GM18502 (cell line): Measurements from ENCODE around the gene ACVR1.

Experiments
- ATAC-seq: cut with Tn5 transposase; IDR thresholded peaks from one replicate; pipeline ENCODE4 v1.9.1; 2021; ENCODE audit warnings: mild to moderate bottlenecking; ENCODE audit not compliant: unreplicated experiment, poor library complexity

Gene ACVR1

DNA sequence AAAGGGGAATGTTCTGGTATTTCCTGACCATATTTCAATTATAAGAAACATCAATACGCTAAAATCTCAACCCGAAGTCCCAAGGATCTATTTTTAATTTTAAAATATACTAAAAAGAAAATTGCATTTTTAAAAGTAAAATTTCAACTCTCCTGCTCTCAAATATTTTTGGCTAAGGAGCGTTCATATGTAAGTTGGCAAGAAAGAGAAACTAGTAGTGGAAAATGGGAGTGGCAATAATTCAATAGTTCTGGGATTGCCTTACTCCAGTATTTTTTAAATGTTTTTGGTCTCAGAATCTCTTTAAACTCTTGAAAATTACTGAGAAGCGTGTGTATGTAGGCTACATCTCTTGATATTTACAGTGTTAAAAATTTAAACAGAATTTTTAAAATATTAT, 72.7 kb downstream of the ACVR1 start:
- ATAC-seq = no peak

DNA sequence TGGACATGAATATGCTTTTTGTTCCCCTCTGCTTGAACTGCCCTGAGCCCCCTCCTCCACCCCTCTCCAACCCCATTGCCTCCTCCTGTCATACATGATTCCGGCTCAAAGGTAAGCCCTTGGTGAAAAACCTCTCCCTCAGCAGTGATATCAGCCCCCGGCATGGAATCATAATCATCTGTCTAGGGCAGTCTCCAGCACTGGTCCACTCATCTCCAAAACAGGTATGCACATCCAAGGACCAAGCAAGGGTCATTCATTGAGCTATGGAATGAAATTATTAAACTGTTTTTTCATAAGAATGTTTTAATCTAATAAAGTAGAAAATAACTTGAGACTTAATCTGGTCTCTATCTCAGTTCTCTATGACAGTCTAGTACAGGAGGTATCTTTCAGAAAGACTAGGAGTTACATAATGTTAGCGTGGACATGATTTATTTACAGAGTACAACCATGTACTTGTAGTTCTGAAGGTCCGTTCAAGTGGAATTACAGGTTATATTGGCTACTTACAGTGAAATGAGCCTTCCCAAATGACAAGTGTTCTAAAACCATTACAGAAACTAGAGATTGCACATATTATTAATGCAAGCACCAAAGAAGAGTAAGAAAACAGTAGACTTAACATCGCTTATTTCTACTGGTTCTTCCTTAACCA, 75.2 kb downstream of the ACVR1 start:
- no peak for ATAC-seq

DNA sequence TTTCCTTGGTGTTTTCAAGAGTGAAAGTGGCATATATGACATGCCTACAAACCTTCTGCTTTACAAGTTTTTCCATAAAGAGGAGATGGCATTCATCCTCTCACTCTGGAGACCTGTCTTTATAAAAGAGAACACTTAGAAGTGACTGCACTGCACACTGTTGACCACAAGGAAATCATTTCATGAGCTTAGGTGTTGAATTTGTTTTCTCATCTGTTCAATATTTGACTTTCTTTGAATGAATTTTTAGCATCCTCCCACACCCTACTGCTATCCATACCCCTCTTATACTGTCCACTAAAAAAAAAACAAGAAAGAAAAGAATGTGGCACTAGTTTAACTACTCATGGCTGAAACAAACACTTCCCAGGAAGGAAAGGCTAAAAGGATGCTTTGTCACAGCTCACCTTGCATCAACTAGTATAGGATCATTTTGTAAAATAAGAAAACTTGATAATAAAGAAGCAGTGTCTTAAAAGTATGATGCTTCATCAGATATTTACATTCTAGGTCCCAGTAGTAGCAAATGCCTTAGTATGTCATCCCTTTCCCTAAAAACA, 83.0 kb downstream of the ACVR1 start:
- no peak for ATAC-seq

DNA sequence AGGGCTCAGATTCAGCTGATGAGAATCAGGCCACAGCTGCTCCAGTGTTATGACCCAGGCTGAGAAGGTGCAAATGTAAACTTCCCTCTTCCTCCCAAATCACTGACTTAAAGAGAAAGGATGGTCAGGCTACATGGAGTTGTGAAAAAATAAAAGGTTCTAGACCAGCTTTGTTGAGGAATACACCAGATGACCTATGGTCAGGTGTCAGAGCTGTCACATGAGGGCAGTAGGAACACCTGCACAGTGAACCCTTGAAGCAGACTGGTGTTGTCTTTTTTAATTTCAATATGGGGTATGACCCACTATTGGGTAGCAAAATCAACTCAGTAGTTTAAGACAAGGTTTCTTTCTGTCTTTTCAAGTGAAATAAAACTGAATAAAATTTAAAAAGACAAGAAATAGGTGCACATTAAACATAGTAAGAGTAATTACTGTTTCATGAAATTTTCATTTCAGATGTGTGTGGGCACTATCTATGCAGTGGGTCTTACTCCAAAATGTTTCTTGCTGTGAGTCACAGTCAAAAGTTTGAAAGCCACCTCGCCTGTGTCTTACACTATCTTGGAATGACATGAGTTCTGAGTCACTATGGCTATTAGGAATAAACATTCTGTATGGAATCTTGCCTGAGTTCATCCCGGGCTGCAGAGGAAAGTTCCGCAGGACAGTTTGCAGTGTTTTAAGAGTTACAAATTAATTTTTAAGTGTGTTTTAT, 83.6 kb downstream of the ACVR1 start:
- ATAC-seq = no peak

DNA sequence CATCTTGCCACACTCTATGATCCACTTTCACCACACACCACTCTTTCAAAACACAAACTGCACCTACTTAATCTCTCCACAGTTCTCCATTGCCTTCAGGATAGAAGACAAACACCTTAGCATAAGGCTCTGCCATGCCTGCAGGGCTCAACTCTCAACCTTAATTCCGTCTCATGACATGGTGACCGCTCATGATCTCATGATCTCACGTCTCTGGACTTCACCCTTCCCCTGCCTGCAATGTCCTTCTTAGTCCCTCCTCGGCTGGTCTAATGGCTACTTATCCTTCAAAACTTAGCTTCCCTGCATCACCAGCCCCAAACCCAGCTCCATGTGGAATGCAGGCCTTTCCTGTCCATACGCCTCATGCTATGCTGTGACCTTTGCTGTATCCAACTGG, 85.3 kb downstream of the ACVR1 start:
- no peak for ATAC-seq

DNA sequence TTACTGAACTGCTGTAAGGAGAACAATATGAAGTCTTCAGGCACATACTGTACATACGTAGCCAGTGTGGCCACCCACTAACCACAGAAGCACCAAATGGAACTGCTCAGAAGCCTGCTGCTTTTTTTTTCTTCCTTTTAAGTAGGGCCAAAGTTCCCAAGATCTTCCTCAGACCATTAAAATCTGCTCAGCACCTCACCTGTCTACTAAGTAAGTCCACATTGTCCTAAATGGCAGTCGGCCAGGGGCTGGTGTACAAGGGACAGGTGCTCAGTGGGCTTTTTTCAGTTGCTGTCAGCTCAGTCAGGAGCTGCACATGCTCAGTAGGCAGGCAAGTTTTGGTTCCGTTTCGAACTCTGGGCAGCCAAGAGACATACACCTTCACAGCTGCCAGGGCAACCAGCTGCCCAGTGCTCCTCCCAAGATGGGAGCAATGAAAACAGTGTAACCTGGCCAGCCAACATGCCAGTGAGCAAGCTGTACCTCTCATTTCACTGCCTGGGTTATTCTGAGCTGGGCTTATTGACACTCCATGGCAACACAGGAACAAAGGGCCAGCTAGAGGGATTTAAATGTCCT, 86.1 kb downstream of the ACVR1 start:
- ATAC-seq = no peak

DNA sequence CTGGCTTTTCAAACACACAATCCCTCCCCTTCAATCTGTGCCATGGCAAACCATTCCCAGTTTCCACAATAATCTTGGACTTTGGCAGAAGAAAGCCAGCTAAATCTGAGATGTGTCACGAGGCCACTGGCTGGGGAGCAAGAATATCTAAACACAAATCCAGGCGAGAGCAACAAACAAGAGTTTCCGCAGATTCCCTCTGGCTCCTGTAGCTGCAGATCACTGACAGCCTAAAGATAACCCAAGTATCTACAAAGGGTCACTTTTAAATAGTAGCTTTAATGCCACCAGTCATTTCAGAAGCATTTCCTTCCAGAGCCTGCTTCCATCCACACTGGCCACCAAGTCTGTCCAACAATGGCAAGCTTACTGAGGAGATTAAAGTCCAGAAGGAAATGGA, 86.9 kb downstream of the ACVR1 start:
- ATAC-seq = no peak

DNA sequence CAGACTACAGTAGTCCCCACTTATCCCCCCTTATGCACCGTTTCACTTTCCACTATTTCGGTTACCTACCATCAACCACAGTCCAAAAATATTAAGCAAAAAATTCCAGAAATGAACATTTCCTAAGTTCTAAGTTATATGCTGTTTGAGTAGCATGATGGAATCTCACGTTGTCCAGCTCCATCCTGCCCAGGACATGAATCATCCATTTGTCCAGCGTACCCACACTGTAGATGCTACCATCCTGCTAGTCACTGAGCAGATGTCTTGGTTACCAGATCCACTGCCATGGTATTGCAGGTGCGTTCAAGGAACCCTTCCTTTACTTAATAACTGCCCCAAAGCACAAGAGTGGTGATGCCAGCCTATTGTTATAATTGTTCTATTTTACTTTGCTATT, 87.9 kb downstream of the ACVR1 start:
- no peak for ATAC-seq

DNA sequence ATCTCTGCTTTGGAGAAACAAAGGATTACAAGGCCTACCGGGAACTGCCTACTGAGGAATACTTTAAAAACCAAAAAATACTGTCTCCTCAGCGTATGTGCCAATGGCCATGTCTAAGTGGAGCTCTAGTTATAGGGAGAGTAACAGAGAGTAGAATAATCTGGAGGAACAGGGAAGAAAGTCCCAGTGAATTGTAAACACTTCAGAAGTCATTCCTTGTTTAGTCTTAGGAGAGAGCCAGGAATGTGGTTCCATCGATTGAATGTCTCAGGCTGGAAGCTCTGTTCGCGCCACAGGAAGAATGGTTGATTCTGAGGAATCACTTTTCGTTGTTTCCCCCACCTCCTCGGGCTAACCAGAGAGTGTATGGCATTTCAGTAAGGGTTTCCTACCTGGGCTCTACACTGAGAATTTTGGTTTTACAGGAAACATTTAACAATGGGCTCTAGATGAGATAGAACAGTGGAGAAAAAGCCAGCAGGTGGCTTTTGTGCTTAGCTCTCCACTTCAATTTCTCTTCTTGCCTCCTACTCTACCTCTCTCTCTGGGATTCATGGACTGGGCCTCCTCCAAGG, 88.7 kb downstream of the ACVR1 start:
- no peak for ATAC-seq

DNA sequence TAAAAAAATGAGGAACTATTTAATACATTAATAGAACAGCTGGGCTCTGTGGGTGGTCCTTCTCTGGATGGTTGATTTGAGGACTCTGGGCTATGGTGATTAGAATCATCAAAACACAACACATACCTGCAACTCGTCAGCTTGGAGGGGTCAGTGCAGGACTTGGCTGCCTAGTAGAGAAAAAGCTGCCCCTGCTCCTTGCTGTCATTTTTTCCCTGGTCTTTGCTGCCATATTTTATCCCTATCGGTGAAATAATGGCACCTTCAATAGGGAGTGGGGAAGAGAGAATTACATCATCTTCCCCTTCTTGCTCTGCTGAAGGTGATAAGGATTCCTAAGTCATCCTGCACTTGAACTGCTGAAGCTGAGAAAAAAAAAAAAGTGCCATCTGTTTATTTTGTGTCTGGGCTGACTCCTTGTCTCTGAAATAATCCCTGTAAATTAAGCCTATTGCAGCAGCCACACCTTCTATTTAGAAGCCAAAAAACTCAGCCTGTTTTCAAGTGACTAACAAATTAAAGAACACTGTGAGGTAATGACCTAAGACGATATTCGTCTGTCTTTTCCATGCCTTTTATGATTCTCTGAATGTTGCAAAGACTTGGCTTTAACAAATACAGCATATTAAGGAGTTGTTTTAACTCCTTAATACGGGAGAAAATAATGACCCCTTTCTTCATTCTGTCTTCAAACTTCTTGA, 89.3 kb downstream of the ACVR1 start:
- no peak for ATAC-seq

DNA sequence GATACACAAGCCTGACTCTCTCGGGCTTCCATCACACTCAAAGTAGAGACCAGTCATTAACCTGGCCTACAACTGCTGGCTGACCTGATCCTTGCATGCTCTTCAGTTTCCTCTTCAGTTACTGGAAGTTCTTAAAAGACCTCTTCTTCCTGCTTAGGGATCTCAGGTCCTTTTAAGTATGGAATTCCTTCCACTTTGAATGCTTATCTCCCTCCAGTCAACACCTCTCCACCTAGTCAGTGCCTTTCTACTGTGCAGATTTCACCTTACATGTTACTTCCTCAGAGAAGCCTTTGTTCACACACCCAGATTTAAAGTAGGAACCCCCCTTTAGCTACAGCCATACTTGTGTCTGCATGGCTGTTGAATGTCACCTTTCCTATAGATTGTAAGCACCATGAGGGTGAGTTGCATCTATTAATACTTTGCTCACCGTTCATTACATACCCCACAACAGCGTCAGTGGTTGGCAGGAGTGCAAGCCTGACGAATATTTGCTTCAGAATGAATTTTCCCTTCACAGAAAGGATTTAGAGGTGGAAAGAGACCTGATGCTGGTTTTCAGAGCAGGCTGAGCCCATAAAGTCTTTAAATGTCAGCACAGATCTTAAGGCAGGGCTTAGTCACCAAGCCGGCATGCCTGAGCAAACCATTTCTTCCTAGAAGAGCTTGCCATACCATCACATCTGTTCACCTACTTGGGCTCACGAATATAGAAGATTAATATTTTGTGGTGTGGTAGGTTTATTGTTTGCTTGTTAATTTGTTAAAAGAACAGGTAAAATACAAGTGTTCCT, 90.1 kb downstream of the ACVR1 start:
- no peak for ATAC-seq

DNA sequence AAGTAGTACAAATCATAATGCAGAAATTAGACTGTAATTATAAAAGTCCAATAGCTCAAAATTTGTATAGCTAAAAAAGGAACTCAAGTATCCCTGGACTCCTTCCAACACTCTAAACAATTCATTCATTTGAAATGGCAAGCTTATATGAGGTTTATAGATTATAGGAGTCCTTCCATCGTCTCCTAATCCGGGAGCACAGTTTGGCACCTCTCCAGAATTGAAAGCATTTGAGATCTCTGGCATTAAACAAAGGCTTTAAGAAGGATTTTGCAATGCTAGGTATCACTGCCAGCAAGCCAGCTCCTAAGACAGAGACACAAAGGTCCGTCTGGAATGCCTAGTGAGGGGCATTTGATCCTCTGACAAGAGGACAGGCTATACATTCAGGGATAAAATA, 90.9 kb downstream of the ACVR1 start:
- ATAC-seq = no peak

DNA sequence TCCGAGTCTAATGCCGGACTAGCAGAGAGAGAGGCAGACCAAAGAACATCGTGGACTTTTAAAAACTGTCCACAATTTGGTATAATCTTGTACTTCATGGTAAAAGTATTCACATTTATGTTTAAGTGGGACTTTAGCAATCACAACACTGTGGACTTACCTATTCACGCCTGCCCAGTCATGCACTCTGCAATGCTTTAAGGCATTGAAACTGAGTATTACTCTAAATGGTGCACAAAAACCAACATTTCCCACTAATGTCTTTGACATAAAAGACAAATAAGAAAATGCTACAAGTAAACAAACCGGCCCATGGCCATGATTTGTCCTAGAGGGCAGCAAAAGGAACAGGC, 91.3 kb downstream of the ACVR1 start:
- ATAC-seq = no peak

DNA sequence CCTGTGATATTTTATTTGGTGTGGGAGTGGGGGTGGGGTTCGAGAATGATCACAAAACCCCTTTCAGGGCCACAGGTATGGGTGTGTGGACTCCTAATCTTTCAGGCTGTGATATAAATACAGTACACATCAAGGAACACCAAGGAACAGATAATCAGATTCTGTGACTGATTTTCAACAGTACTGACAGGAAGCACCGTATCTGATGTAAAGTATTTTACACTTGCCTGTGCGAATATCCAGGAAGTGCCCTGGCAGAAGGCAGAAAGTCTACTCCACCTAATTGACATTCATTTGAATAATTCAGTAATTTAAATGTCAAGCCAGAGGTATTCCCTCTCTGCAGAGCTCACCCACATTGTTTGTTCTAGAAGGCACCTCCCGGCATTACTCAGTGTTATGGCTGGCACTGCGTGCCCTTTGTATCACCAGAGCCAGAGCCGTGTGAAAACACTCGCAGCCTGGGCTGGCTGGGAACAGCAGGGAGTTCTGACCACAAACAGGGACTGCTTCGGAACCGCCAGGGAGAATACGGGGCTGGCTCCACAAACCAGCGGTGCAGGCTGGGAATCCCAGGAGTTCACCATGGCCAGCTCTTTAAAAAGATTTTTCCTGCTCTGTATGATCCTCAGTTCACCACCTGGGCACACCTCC, 91.8 kb downstream of the ACVR1 start:
- ATAC-seq = no peak

DNA sequence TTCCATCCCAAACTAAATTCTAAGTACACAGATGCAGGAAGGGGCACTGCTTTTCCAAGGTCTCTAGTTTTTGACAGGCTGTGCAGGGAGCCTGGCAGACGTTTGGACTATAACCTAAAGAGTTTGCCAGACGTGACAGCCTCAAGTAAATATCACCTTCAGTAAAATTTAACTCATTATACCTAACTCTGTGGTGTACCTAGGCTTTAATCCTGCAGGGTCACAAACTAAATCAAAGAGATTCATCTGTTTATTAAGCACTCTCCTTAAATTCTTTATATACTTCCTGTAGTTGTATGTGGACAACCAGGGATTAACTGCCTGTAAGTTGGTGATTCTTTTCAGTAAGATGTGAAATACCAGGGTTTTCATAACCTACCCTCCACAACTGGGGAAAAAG, 92.9 kb downstream of the ACVR1 start:
- no peak for ATAC-seq

DNA sequence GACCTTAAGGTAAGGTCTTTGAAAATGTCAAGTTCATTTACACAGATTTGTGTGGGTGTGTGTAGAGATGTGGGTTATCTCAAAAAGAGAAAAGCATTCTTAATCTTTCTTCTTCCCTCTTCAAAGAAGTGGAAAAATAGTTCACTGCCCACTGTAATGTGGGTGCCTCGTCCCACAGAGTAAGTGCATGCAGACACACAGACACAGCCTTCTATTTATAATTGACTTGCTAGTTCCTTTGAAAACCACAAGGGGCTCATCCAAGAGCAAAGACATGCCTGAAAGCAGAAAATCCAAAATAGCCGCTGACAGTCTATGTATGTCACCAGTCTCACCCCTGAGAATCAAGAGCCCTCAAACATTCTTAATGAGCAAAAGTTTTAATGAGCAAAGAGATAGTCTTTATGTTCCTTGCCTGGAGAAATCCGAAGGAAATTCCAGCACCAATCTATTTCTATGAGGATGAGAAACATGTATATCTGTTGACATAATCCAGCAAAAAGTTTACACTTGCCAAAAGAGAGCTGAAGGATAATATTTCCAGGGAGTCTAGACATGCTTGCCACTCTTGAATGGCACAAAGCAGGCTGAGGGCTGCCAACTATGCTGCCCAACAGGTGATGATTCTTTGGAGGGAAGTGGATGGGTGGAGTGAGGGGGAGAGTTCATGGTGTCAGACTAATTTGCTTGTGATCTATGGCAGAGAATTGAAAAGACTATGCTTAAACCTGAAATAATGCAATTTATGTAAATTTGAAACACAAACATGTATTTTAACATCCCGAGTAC, 93.9 kb downstream of the ACVR1 start:
- ATAC-seq = peak; percentile 47

DNA sequence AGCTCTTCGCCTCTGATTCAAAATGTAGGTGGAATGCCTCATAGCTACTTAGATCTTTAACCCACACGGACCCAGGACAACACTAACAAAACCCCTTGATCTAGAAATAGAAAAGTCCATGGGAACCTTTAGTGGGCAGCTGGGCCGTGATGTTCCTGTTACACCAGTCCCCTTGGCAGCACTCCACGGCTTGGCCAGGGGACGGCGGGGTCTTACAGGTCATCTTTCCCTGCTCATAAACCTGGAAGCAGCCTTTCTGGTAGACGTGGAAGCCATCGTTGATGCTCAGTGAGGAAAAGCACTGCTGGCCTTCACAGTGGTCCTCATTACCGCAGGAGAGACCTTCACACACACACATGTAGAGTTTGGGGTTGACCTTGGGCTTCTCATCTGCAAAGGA, 95.9 kb downstream of the ACVR1 start:
- ATAC-seq = no peak

DNA sequence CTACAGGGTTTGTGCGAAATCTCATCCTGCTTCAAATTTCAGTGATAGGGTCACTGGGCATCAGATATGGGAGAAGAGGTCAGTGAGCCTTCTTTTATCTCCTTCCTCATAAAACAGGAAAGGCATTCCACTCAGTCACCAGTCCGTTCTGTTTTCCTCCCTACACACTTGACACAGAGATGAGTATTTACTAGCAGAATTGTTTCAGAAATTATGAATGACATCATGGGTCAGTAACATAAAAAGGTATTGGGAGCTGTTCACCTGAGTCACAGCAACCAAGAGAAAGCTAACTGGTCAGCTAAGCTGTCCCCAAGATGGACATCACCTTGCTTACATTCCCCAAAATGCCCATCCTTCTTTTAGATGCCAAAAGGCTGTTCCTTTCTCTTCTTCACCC, 96.3 kb downstream of the ACVR1 start:
- no peak for ATAC-seq

DNA sequence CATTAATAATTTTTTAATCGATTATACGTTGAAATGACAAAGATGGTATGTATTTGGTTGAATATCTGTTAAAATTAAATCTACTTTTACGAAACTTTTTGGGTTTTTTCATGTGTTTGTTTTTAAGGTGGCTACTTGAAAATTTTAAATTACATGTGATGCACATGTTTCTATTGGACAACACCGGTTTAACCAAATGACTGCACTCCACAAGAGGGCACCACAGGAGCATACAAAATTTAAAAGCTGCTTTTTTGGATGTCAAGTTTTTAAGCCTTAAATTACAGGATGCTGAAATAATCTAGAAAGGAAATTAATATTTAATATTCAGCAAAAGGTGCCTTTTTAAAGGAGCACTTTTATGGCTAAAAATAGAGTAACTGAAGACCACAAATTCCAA, 98.7 kb downstream of the ACVR1 start:
- ATAC-seq = no peak
